HG02840 (cell line): Measurements from ENCODE around the gene DNAJB6.

Experiments
- ATAC-seq: cut with Tn5 transposase; IDR thresholded peaks from one replicate; pipeline ENCODE4 v1.9.1; 2021; ENCODE audit warnings: mild to moderate bottlenecking, moderate library complexity, moderate number of reproducible peaks; ENCODE audit not compliant: unreplicated experiment, low FRiP score

Gene DNAJB6

GRCh38 chr7:157394246-157395191, 57.7 kb downstream of the DNAJB6 start:
- no peak for ATAC-seq

DNA sequence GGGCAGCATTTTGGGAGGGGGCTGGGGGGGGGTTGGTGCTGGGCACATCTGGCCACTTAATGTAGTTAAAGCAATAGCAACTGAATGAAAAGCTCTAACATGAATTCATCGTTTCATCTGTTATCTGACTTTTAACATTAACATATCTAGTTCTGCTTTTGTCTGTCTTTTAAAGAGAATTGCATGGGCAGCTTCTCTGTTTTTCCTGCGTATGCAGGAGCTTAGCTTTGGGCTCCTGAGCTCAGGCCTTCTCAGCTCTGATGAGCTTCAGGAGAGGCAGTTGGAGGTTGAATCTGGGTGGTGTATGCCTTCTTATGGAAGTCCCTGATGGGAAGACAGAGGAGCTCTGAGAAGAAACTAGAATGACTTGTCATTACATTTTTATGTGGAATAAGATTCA, 58.4 kb downstream of the DNAJB6 start:
- no peak for ATAC-seq

DNA sequence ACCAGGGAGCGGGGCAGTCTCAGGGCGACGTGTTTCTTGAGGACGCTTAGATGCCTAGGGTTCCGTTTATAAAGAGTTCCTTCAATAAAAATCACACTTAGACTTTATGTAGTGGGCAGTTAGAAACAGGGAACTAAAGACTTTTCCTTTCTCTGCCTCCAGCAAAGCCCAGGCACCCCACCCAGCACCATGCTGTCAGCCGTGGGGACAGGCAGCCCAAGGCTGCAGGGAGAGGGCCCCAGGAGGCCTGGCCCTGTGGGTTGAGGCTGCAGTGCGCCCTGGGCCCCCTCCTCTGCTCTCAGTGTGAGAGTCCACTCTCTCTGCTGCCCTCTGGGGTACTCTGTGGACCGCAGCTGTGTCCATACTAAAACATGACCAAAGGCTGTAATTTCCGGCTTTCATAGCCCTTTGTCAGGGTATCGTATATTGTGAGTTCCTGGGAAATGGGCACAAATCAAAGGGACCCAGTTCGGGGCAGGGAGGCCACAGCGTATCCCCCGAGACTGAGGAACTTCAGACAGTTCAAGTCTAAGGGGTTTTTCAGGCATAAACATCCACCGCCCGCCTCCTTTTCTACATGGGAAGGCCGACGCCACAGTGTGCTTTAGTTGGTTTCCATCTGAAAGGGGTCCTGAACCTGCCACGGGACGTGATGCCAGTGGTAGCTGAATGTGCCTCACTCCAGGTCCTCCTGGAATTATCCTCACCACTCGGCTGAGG, 59.7 kb downstream of the DNAJB6 start:
- ATAC-seq: no peak

DNA sequence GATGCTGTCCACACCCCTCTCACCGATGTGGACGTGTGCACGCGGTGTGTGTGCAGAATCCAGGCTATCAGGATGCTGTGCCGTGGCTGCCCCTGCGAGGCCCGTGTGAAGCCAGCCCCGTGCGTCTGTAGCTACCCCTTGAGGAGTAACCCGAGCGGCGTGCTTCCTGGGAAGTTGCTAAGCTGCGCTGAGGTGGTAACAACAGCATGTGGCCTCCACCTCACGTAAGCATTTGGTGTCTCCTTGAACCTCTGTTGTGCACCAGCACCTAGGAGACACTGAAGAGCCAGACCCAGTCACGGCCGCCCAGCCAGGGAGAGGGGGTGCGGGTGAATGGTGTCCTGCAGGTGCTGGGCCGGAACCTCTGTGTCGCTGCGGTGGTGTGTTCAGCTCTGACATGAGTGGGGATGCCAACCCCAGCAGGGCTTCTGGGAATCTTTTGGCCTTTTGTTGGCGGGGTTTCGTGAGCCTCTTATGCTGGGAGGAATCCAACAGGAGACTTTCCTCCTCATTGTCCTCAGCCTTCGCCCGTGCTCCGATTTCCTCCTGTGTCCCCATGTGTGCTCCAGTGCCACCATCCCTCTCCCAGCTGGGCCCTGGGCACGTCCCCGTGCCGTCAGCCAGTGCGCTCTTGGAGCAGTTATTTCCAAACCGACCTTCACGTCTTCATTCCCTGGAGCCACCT, 60.4 kb downstream of the DNAJB6 start:
- ATAC-seq: no peak

GRCh38 chr7:157397731-157398691, 61.2 kb downstream of the DNAJB6 start:
- ATAC-seq: no peak

- ATAC-seq: no peak
Measured at GRCh38 chr7:157399086-157399687, 62.4 kb downstream of the DNAJB6 start.

DNA sequence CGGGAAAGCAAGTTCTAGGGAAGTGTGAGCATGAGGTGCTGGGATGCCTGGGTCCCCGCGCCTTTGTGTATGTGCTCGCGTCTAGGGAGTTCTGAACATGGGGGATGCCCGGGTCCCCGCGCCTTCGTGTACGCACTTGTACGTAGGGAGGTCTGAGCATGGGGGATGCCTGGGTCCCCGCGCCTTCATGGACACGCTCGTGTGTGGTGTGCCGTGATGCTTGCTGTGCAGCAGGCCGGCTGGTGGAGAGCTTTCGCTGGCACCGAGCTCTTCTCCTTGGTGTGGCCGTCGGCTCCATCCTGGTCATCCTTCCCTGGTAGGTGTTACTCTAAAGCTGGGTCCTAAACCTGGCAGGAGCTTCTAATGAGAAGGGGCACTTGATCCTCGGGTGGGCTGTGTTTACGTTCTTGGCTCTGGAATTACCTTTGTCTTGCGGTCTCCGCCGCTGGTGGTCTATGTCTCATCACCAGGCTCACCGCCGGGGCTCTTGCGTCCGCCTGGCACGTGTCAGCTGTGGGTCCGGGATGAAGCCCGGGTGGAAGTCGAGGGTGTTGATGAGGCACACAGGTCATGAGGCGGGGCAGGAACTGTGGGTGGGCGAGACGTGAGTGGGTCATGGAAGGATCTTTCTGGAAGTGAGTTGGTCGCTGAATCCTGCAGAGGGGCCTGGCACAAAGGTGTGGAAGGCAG, 63.5 kb downstream of the DNAJB6 start:
- ATAC-seq: no peak

- no peak for ATAC-seq
Measured at GRCh38 chr7:157401567-157402387, 65.0 kb downstream of the DNAJB6 start.

DNA sequence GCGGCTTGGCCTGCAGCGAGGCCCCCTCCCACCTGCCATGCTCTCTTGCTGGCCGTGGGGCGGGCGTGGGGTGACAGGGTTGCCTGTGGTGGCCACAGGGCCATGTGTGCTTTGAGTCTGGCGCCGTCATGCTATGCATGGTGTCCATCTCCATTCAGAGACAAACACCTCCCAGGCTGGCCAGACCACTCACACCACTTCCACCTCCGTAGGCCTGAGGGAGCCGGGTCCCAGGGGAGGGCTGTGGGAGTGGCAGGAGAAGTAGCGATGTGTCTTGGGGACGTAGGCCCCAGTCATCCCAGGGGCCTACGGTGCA, 65.5 kb downstream of the DNAJB6 start:
- ATAC-seq: no peak

DNA sequence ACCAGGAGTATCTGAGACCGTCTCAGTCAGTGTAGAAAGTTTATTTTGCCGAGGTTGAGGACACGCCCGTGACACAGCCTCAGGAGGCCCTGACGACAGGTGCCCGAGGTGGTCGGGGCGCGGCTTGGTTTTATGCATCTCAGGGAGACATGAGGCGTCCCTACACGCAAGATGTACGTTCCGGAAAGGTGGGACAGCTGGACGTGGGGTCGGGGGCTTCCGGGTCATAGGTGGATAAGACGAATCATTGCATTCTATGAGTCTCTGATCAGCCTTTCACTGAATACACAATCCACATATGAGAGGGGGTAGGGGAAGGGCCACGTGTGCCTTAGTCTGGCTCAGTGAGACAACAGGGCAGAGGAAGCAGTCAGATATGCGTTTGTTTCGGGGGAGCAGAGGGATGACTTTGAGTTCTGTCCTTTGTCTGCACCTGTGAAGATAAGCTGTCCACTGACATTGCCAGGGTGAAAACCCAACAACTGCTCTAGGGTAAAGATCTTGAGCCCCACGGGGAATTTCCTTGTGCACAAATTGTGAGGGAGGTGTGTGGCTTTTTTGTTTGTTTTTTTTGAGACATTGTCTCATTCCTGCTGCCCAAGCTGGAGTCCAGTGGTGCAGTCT, 66.2 kb downstream of the DNAJB6 start:
- ATAC-seq: no peak

GRCh38 chr7:157403646-157404401, 67.0 kb downstream of the DNAJB6 start:
- no peak for ATAC-seq

DNA sequence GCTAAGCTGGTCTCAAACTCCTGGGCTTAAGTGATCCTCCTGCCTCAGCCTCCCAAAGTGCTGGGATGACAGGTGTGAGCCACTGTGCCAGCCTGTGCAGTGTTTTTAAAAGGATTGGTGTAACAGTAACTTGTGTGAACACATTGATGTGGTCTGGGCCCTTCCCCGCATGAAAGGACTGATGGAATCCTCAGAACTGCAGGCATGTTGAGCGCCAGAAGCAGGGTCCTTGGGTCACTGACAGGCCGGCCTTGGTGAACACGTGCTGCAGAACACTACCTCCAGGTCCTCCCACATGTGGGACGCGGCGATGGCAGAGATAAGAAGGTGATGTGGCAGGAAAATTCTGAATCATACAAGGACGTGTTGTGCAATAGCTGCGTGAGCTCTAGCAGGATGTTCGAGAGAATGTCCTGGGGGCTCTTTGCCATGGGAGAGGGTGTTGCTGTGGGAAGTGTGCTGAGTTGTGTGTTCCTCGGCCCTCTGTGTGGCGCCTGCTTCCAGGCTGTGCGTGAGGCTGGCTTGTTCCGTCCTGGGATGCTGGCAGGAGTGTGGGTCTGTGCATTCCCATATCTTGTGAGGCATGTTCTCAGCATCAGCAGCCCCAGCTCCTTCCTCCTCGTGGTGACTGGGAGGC, 68.2 kb downstream of the DNAJB6 start:
- no peak for ATAC-seq

DNA sequence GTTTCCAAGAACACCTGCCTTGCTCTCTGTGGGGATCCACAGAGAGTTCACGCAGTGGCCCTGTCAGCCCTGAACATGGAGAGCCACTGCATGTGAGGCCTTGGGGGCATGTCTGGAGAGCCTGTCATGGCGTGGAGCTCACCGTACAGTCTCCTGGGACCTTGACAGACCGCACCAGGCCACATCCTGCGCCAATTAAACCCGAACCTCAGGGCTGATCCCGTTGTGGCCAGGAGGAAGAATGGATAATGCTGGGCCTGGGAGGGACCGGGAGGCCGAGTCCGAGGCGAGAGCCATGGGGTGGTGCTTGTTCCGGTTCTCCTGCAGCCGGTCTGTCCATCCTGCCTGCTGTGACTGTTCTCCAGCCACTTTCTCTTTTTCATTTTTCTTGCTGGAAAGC, 68.7 kb downstream of the DNAJB6 start:
- ATAC-seq: no peak

DNA sequence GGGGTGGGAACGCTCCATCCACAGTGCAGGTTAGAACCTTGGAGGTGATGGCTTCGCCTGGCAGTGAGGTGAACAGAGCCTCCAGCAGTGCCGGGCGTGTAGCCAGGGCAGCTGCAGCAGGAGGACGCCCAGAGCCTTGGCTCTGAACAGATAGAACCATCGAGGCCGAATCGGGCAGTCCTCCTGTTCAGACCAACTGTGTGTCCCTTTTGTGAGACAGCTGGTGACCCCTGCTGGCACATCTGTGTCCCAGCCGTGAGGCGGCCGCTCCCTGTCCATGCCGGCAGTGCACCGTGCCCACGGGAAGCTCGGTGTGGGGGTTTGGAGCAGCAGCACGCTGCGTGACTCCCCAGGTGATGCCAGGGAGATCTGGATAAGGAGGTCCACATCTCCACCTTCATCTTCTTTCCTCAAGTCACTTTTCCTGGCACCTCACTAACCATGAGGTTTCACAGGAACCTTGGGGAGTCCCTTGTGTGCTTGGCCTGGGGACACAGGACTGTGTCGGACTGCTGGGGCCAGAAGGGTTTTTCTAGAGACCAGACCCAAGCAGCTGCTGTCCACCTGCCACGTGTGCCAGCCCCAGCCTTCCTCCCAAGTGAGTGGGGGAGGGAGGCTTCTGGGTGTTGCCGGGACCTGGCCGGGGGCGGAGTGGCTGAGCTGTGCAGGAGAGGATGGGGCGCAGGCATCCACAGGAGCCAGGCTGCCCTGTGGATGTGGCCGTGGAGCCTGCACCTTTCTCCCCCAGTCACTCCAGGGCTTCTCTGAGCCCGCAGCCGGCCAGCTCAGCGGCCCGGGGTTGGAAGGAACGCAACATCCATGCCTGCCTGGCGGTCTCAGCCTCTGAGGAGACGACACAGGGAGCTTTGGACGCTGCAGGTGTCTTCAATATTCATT, 69.4 kb downstream of the DNAJB6 start:
- no peak for ATAC-seq

DNA sequence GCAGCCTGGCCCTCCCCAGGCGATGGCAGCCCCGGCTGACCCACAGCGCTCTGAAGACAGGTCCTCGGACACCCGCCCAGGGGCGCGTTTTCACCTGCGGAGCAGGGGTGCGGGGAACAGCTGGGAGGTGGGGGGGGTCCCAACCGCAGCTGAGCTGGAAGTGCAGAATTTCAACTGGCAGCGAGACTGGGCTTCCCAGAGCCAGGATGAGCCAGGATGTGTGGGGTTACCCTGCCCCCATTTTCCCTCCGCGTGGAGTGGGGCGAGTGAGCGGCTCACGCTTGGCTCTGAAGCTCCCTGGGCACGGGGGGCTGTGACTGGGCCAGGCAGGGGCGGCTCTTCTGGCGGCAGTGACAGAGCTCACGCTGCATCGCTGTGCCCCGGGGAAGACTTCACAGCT, 70.2 kb downstream of the DNAJB6 start:
- no peak for ATAC-seq
